HG03521 (cell line): ENCODE results near the gene VSIG10L2.

Experiments used
- ATAC-seq: cut with Tn5 transposase; IDR thresholded peaks from one replicate; pipeline ENCODE4 v1.9.1; 2021; ENCODE audit warnings: mild to moderate bottlenecking, moderate library complexity; ENCODE audit not compliant: unreplicated experiment

Gene VSIG10L2

GRCh38 chr11:125999234-125999880, 53.5 kb downstream of the VSIG10L2 start:
- ATAC-seq: no peak

GRCh38 chr11:126002181-126002580, 56.3 kb downstream of the VSIG10L2 start:
- no peak for ATAC-seq
